NB4 (cell line): ENCODE data around the gene MLANA.

Experiments used
- POLR2A ChIP-seq: IDR thresholded peaks from 2 replicates; pipeline ENCODE4 v1.6.1; 2011; ENCODE audit warnings: mild to moderate bottlenecking; ENCODE audit not compliant: insufficient read length; ENCODE audit errors: extremely low read depth
- TF ChIP-seq, protein P1 (sequence below): IDR thresholded peaks from one replicate; pipeline ENCODE4 v1.5.1; 2012; ENCODE audit warnings: low read depth, low read length

- TF ChIP-seq, protein P1, sequence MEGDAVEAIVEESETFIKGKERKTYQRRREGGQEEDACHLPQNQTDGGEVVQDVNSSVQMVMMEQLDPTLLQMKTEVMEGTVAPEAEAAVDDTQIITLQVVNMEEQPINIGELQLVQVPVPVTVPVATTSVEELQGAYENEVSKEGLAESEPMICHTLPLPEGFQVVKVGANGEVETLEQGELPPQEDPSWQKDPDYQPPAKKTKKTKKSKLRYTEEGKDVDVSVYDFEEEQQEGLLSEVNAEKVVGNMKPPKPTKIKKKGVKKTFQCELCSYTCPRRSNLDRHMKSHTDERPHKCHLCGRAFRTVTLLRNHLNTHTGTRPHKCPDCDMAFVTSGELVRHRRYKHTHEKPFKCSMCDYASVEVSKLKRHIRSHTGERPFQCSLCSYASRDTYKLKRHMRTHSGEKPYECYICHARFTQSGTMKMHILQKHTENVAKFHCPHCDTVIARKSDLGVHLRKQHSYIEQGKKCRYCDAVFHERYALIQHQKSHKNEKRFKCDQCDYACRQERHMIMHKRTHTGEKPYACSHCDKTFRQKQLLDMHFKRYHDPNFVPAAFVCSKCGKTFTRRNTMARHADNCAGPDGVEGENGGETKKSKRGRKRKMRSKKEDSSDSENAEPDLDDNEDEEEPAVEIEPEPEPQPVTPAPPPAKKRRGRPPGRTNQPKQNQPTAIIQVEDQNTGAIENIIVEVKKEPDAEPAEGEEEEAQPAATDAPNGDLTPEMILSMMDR = peak; percentile 82
- TF ChIP-seq POLR2A = no peak
Measured at GRCh38 chr9:5869315-5870019, 21.2 kb upstream of the MLANA start.
